GM12878 (cell line): Measurements from ENCODE around the gene DEFB114. TPM values are rescaled to one million over a fixed set of nuclear protein-coding genes. Genes with fewer than 3 reads are reported as not detected.

ENCODE experiments used
- ATAC-seq: fragments of 200-7000 bp; cut with Tn5 transposase; 3 replicates; pipeline ENCODE4 v1.9.1; 2020; ENCODE audit warnings: mild to moderate bottlenecking, moderate library complexity
- BruUV-seq: library from RNA; stranded (reverse); fragments of 400-500 nt; replicated peaks from 2 replicates; lab custom pipeline; 2021; lab: Mats Ljungman, UMichigan
- CTCF ChIA-PET: fragments of 300-600 bp; sonication (Branson Sonifier 250); formaldehyde crosslinking; extraction: SDS; loops from one replicate; lab custom pipeline; 2021; ENCODE audit warnings: inconsistent platforms; lab: Yijun Ruan, JAX
- POLR2A ChIA-PET: fragments of 350-600 bp; formaldehyde crosslinking; extraction: SDS; loops from one replicate; lab custom pipeline; 2021; ENCODE audit warnings: inconsistent platforms; lab: Charles Lee
- RAD21 ChIA-PET: fragments of 300-600 bp; sonication (Branson Sonifier 250); formaldehyde crosslinking; loops from one replicate; lab custom pipeline; 2023; ENCODE audit warnings: antibody characterized with exemption; ENCODE audit not compliant: unreplicated experiment; lab: Charles Lee
- SMC1A ChIA-PET: fragments of 300-600 bp; sonication (Branson Sonifier 250); formaldehyde crosslinking; loops from one replicate; lab custom pipeline; 2023; ENCODE audit not compliant: unreplicated experiment, uncharacterized antibody; lab: Charles Lee
- DNase-seq: peaks from one replicate; pipeline ENCODE4 v3.0.0-alpha.2; 2011; ENCODE audit warnings: low read depth, low spot score
- FAIRE-seq: peaks from 3 replicates; lab custom pipeline; 2011; peaks lifted over from hg19 to GRCh38; lab: Jason Lieb, UNC
- H2AFZ ChIP-seq: 2 replicates; pipeline ENCODE4 v1.6.0; 2011; ENCODE audit warnings: low read depth, low read length, control low read depth; ENCODE audit not compliant: control insufficient read depth
- H3K27ac ChIP-seq: 2 replicates; pipeline ENCODE4 v1.5.1; 2011; ENCODE audit warnings: control low read depth; ENCODE audit not compliant: control insufficient read depth, insufficient read depth
- H3K27me3 ChIP-seq, 2 experiments: replicated peaks in 1 of 2; 2 replicates each; pipeline versions ENCODE4 v1.6.0 to v1.6.1; 2011; ENCODE audit warnings: low read length in 1 of 2; ENCODE audit not compliant: control insufficient read depth in 2 of 2, insufficient read depth in 2 of 2
- H3K36me3 ChIP-seq, 2 experiments: 2 replicates each; pipeline ENCODE4 v1.5.1; 2011; ENCODE audit warnings: low read length in 1 of 2; ENCODE audit not compliant: control insufficient read depth in 2 of 2, insufficient read depth in 2 of 2
- H3K4me1 ChIP-seq: 2 replicates; pipeline ENCODE4 v1.6.1; 2011; ENCODE audit warnings: mild to moderate bottlenecking, low read length, moderate library complexity, mixed read lengths; ENCODE audit not compliant: control insufficient read depth, insufficient read depth
- H3K4me2 ChIP-seq: 2 replicates; pipeline ENCODE4 v1.6.0; 2011; ENCODE audit warnings: control low read depth; ENCODE audit not compliant: control insufficient read depth, insufficient read depth
- H3K4me3 ChIP-seq: fragments of 200-600 bp; sonication (generic); 2 replicates; pipeline ENCODE4 v1.5.1; 2016
- H3K79me2 ChIP-seq: 2 replicates; pipeline ENCODE4 v1.6.0; 2011; ENCODE audit warnings: low read length; ENCODE audit not compliant: control insufficient read depth, insufficient read depth
- H3K9ac ChIP-seq: 2 replicates; pipeline ENCODE4 v1.8.0; 2011; ENCODE audit warnings: low read length, control low read depth, mixed read lengths; ENCODE audit not compliant: control insufficient read depth, insufficient read depth
- H3K9me3 ChIP-seq: replicated peaks from 3 replicates; pipeline ENCODE4 v1.5.1; 2011; ENCODE audit warnings: mild to moderate bottlenecking, low read length; ENCODE audit not compliant: control insufficient read depth, insufficient read depth
- H4K20me1 ChIP-seq: 2 replicates; pipeline ENCODE4 v1.6.0; 2011; ENCODE audit not compliant: control insufficient read depth, insufficient read depth
- ASH2L ChIP-seq: fragments of 300-600, 200-600 bp; sonication (generic); IDR thresholded peaks from 2 replicates; pipeline ENCODE4 v1.6.1; 2017; ENCODE audit warnings: low read depth, mild to moderate bottlenecking, borderline replicate concordance
- ATF7 ChIP-seq: fragments of 450-650 bp; IDR thresholded peaks from 2 replicates; pipeline ENCODE4 v1.6.1; 2016; ENCODE audit warnings: low read depth, mild to moderate bottlenecking
- CHD1 ChIP-seq: IDR thresholded peaks from 2 replicates; pipeline ENCODE4 v1.6.1; 2012; ENCODE audit warnings: low read depth, low read length, improper control_type of control experiment
- GABPA ChIP-seq: IDR thresholded peaks from 2 replicates; pipeline ENCODE4 v1.6.1; 2014; ENCODE audit warnings: antibody characterized with exemption, low read depth, mild to moderate bottlenecking, inconsistent platforms
- KAT2A ChIP-seq: conservative IDR thresholded peaks from 2 replicates; pipeline ENCODE4 v1.6.1; 2011; ENCODE audit warnings: low read depth, low read length; ENCODE audit not compliant: control insufficient read depth
- MTA2 ChIP-seq: fragments of 450-650 bp; IDR thresholded peaks from 2 replicates; pipeline ENCODE4 v1.6.1; 2016; ENCODE audit warnings: low read depth, mild to moderate bottlenecking, moderate library complexity
- NBN ChIP-seq: fragments of 450-650 bp; IDR thresholded peaks from 2 replicates; pipeline ENCODE4 v1.6.1; 2016
- PAX8 ChIP-seq: fragments of 450-650 bp; IDR thresholded peaks from 2 replicates; pipeline ENCODE4 v1.6.1; 2017; ENCODE audit warnings: mild to moderate bottlenecking, moderate library complexity
- RAD51 ChIP-seq: fragments of 450-650 bp; IDR thresholded peaks from 2 replicates; pipeline ENCODE4 v1.6.1; 2016; ENCODE audit warnings: moderate library complexity, mild to moderate bottlenecking, inconsistent platforms
- RB1 ChIP-seq: fragments of 450-650 bp; formaldehyde crosslinking; IDR thresholded peaks from 2 replicates; pipeline ENCODE4 v1.6.1; 2017; ENCODE audit warnings: mild to moderate bottlenecking, borderline replicate concordance
- RFX5 ChIP-seq: IDR thresholded peaks from 2 replicates; pipeline ENCODE4 v1.6.1; 2011; ENCODE audit warnings: low read depth, low read length, improper control_type of control experiment
- RUNX3 ChIP-seq: IDR thresholded peaks from 2 replicates; pipeline ENCODE4 v1.6.1; 2012; ENCODE audit warnings: low read length, inconsistent platforms
- SMAD1 ChIP-seq: fragments of 450-650 bp; IDR thresholded peaks from 2 replicates; pipeline ENCODE4 v1.6.1; 2018; ENCODE audit warnings: mild to moderate bottlenecking, low read depth; ENCODE audit not compliant: partially characterized antibody
- SMC3 ChIP-seq: IDR thresholded peaks from 2 replicates; pipeline ENCODE4 v1.6.1; 2011; ENCODE audit warnings: low read length, improper control_type of control experiment, borderline replicate concordance
- SP1 ChIP-seq: IDR thresholded peaks from one replicate; pipeline ENCODE4 v1.6.1; 2011; ENCODE audit warnings: low read depth, low read length
- SPI1 ChIP-seq: IDR thresholded peaks from 2 replicates; pipeline ENCODE4 v1.6.1; 2011; ENCODE audit warnings: low read depth, mild to moderate bottlenecking, low read length, moderate library complexity, borderline replicate concordance; ENCODE audit not compliant: insufficient read depth
- SUZ12 ChIP-seq: fragments of 200-600 bp; sonication (generic); IDR thresholded peaks from one replicate; pipeline ENCODE4 v1.6.1; 2018; ENCODE audit warnings: antibody characterized with exemption, mild to moderate bottlenecking; ENCODE audit not compliant: unreplicated experiment
- ZBED1 ChIP-seq: IDR thresholded peaks from 2 replicates; pipeline ENCODE4 v1.6.1; 2016; ENCODE audit warnings: borderline replicate concordance
- WGBS: methylation state at CpG from one replicate; pipeline ENCODE4 v1.1.6; 2016; ENCODE audit warnings: low lambda C conversion rate; ENCODE audit not compliant: insufficient replicate concordance, insufficient coverage; ENCODE audit errors: missing lambda C conversion rate; 5-methylcytosine and 5-hydroxymethylcytosine counted together
- in situ Hi-C: fragments of 300-500 bp; cut with MboI; formaldehyde crosslinking; loops from 9 replicates; pipeline ENCODE4 v1.14.3; 2018; ENCODE audit warnings: mixed read lengths
- intact Hi-C: fragments of 100-400 bp; cut with micrococcal nuclease; formaldehyde crosslinking; loops from one replicate; pipeline ENCODE4 v1.14.2; 2022; ENCODE audit not compliant: unreplicated experiment
- polyA plus RNA-seq, 11 experiments: library from polyadenylated mRNA; depleted of rRNA in 4 of 11; unstranded in 6 of 11; stranded (reverse) in 5 of 11; fragments of >200 nt; fragmentation: Nextera tagmentation in 4 of 11; fragmentation: Illumina TruSeq in 1 of 11; extraction: Ambion mirVana in 4 of 11; extraction: Trizol in 1 of 11; gene quantifications; 1 replicate in 1 of 11; 2 replicates in 10 of 11; pipeline versions ENCODE4 v1.2.1 to v1.2.3, GENCODE V29; 2011 to 2016; ENCODE audit warnings: inconsistent platforms in 2 of 11, missing spikeins in 2 of 11, low read depth in 1 of 11
- total RNA-seq, 4 experiments: library from RNA; depleted of rRNA in 3 of 4; stranded (reverse); fragments of >200 nt in 3 of 4; fragmentation: Illumina TruSeq in 1 of 4; extraction: Trizol in 1 of 4; gene quantifications; 2 replicates each; pipeline versions ENCODE4 v1.2.1 to v1.2.3, GENCODE V29; 2013 to 2021
- TF ChIP-seq, protein P1 (sequence below): fragments of 150-350 bp; IDR thresholded peaks from 2 replicates; pipeline ENCODE4 v1.6.1; 2016; ENCODE audit warnings: low read depth, low read length

Gene DEFB114
- total and polyA plus RNA-seq, 10 of the 15 experiments (the other 5 are each of a cell fraction or from before 2014, with no cell fraction given), result not detected

DNA sequence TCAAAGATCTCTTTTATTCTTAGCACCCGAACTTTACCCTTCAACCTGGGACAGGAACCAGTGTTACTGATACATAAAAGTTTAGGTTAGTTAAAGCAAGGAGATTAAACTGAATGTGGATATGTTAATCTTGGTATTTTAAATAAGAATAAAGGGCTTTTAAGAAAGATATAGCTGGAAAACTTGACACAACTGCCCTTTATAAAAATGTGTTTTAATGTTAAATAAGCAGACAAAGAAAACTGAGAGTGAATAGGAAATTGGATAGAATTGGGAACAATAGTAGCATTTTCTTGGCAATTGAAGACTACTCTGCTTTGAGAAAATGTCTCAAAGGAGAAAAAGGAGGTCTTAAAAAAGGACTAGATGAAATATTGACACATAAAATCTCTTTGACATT is 51.8 kb downstream of the DEFB114 start:
- DNase-seq (no peak), ATAC-seq (no peak), FAIRE-seq (no peak)
- H4K20me1 ChIP-seq, result no peaks in the 10 kb centered on the region
- ChIA-PET SMC1A (interaction anchor here (0.9 kb wide), 1 partner anchor 24 kb away, joined by 3 read pairs; no protein-coding TSS in a partner anchor), RAD21 (no interaction called here), CTCF (interaction anchor here (0.8 kb wide), 1 partner anchor 187 kb away, joined by 3 read pairs; no protein-coding TSS in a partner anchor), POLR2A (no interaction called here)
- 26% methylated on average over 1 of the region's 1 CpG for WGBS
- no peak overlapping the region for H3K27ac ChIP-seq
- no peak overlapping the region for H3K4me2 ChIP-seq
- no peak overlapping the region for H3K4me3 ChIP-seq
- H3K36me3 ChIP-seq, result no peaks in the 10 kb centered on the region
- no TSS peak for BruUV-seq
- H2AFZ ChIP-seq, result no peak overlapping the region
- no peaks in the 10 kb centered on the region for H3K27me3 ChIP-seq
- H3K9me3 ChIP-seq, result no peaks in the 10 kb centered on the region
- TF ChIP-seq PAX8 (no peak), SMAD1 (no peak), GABPA (no peak), KAT2A (no peak), ASH2L (no peak), RUNX3 (no peak)
- no peaks in the 10 kb centered on the region for H3K4me1 ChIP-seq
- in situ Hi-C loops, result no loop called here
- intact Hi-C loops, result no loop called here
- no peaks in the 10 kb centered on the region for H3K79me2 ChIP-seq
- no peak overlapping the region for H3K9ac ChIP-seq

DNA sequence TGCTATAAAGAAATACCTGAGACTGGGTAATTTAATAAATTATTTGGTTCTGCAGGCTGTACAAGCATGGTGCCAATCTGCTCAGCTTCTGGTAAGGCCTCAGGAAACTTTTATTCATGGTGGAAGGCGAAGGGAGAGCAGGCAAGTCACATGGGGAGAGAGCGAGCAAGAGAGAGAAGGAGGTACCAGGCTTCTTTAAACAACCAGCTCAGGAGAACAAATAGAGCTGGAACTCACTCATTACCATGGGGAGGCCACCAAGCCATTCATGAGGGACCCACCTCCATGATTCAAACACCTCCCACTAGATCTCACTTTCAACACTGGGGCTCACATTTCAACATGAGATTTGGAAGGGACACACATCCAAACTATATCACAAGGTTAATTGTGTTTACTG is 52.7 kb downstream of the DEFB114 start:
- CTCF ChIA-PET, result no interaction called here
- no peak overlapping the region for H3K4me3 ChIP-seq
- POLR2A ChIA-PET, result no interaction called here
- no peaks in the 10 kb centered on the region for H4K20me1 ChIP-seq
- ATAC-seq (no peak), DNase-seq (no peak), FAIRE-seq (no peak)
- H3K79me2 ChIP-seq, result no peaks in the 10 kb centered on the region
- H3K9ac ChIP-seq, result no peak overlapping the region
- H3K4me2 ChIP-seq, result no peak overlapping the region
- WGBS, result 0% methylated on average over 2 of the region's 2 CpGs
- H2AFZ ChIP-seq, result no peak overlapping the region
- SMC1A ChIA-PET, result no interaction called here
- no peaks in the 10 kb centered on the region for H3K27me3 ChIP-seq
- RAD21 ChIA-PET, result no interaction called here
- H3K4me1 ChIP-seq, result no peaks in the 10 kb centered on the region
- BruUV-seq, result no TSS peak
- no peaks in the 10 kb centered on the region for H3K9me3 ChIP-seq
- H3K27ac ChIP-seq, result no peak overlapping the region
- intact Hi-C loops, result no loop called here
- H3K36me3 ChIP-seq, result no peaks in the 10 kb centered on the region
- in situ Hi-C loops, result no loop called here
- TF ChIP-seq RB1 (no peak), SUZ12 (no peak), RAD51 (no peak), MTA2 (no peak), CHD1 (no peak), ATF7 (no peak), SP1 (no peak), RUNX3 (no peak), RFX5 (no peak), ZBED1 (no peak), NBN (no peak), SMC3 (no peak), SPI1 (no peak)
- TF ChIP-seq, protein P1, sequence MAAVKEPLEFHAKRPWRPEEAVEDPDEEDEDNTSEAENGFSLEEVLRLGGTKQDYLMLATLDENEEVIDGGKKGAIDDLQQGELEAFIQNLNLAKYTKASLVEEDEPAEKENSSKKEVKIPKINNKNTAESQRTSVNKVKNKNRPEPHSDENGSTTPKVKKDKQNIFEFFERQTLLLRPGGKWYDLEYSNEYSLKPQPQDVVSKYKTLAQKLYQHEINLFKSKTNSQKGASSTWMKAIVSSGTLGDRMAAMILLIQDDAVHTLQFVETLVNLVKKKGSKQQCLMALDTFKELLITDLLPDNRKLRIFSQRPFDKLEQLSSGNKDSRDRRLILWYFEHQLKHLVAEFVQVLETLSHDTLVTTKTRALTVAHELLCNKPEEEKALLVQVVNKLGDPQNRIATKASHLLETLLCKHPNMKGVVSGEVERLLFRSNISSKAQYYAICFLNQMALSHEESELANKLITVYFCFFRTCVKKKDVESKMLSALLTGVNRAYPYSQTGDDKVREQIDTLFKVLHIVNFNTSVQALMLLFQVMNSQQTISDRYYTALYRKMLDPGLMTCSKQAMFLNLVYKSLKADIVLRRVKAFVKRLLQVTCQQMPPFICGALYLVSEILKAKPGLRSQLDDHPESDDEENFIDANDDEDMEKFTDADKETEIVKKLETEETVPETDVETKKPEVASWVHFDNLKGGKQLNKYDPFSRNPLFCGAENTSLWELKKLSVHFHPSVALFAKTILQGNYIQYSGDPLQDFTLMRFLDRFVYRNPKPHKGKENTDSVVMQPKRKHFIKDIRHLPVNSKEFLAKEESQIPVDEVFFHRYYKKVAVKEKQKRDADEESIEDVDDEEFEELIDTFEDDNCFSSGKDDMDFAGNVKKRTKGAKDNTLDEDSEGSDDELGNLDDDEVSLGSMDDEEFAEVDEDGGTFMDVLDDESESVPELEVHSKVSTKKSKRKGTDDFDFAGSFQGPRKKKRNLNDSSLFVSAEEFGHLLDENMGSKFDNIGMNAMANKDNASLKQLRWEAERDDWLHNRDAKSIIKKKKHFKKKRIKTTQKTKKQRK, result no peak
